Left forelimb (tissue), 1 donor: ENCODE data around the gene FTSJ1.
"Not testable (repeated sequence)": the region's sequence is repeated elsewhere in the genome, so short reads cannot be mapped to it uniquely, and the experiment has no call there.

ENCODE experiments used
- DNase-seq: peaks from one replicate; pipeline ENCODE4 v3.0.0-alpha.2; 2018; ENCODE audit warnings: low spot score

The FTSJ1 gene

DNA sequence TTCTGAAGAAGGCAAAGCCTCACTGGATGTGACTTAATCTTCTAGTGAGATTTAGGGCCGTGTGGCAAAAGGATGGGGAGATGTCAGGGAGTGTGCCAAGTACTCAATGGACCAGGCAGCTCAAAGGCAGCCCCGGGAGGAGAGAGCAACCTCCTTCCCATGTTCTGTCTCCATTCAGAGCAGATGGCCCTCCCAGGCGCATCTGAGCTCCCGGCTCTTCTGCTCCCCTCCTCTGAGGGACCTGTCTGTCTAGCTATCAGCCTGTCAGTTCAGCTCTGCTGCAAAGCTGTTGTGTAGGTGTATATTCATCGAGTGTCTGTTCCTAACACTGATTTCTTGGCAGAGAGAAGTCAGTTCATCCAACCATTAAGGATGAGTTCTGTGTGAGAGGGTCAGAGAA lies 21.9 kb downstream of the FTSJ1 start:
- DNase-seq: no peak

DNA sequence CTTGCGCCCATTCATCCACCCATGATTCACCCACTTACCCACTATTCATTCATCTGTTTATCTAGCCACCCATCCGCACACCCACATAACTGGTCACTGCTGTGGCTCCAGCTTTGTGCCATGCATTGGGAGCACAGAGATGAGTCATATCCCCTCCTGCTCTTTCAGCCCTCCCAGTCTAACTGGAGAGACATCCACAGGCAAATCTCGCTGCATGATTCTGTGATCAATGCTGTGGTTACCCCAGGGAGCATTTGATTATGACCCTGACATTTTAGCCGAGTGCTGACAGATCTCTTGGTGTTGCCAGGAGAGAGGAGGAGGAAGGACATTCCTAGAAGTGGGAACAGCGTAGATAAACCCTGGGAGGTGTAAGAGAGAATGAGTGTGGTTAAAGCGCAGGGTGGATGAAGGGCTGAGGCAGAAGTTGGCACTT lies 22.4 kb downstream of the FTSJ1 start:
- DNase-seq: no peak

DNA sequence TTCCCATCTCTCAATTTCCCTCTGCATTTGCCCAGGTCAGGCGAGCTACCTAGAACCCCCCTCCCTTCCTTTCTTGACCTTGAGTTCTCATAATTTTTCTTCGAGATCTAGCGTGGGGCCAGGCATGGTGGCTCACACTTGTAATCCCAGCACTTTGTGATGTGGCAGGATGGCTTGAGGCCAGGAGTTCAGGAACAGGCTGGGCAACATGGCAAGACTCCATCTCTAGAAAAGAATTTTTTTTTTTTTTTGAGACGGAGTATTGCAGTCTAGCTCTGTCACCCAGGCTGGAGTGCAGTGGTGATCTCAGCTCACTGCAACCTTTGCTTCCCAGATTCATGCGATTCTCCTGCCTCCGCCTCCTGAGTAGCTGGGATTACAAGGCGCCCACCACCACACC lies 28.3 kb downstream of the FTSJ1 start:
- DNase-seq: no peak

DNA sequence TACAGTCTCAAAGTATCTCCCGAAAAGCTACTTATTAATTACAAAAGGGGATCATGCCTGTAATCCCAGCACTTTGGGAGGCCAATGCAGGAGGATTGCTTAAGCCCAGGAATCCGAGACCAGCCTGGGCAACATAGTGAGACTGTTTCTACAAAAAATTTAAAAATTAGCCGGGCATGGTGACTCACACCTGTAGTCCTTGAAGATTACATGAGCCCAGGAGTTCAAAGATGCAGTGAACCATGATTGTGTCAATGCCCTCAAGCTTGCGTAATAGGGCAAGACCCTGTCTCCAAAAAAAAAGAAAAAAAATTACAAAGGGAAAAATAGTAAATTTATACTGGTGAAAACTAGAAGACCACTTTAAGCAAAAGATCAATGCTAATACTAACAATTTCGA lies 29.5 kb downstream of the FTSJ1 start:
- DNase-seq: no peak

DNA sequence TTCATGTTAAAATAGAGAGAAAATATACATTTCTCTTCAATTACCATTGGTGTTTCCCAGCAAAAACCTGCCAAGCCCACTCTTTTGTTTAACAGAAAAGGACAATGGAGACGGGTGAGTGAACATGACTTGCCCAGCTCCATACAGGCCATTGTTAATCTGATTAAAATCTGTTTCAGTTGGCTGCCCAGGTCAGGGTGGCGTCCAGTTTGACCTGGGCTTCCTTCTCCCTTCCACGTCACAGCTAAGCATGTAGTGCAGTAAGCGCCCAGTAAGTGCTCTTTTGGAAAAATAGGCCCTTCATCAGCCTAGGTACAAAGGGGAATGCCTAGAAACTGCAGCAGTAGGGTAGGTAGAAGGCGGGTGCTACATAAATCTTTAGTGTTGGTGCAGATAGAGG lies 31.2 kb downstream of the FTSJ1 start:
- no peak for DNase-seq

DNA sequence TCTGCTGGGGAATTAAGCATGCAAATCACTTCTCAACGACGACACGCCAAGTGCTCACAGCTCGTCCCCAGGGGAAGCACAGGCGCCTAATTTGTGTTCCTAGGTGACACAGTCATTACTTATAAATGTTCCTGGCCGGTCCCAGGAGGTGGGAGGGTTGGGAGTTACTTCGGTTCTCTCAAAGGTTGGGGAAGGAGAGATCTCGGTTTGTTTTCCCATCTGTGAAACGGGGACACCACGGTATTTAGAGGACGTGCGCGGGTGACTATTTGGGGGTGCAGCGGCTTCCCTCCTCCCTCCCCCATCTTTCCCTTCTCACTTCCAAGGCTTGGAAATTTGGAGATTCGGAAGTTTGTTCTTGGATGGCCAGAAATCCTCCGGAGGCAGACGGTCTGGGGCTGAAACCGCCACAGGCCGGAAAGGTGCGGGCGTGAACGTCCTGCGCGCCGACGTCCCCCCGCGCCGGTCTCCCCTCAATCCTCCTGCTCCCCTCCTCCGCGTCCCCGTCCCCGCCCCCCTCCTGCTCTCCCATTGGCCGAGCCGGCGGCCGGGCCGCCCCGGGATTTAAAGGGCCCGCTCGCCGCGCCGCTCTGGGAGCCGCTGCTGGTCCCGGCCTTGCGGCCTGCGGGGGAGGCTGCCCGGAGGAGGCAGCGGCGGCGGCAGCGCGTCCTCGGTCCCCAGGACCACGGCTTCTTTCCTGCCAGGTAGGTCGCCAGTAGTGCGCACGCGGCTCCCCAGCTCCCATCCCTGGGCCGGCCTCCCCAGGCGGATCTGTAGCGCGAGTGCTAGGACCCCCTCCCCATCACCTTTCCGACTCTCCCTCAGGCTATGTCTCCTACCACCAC lies 32.6 kb downstream of the FTSJ1 start, which contains the start of gene PORCN:
Gene PORCN (plus strand): TSS at position 593 of the 845 bp plus-strand sequence. CDS start 829 bp downstream, outside the sequence.
- DNase-seq: peak; percentile 80

DNA sequence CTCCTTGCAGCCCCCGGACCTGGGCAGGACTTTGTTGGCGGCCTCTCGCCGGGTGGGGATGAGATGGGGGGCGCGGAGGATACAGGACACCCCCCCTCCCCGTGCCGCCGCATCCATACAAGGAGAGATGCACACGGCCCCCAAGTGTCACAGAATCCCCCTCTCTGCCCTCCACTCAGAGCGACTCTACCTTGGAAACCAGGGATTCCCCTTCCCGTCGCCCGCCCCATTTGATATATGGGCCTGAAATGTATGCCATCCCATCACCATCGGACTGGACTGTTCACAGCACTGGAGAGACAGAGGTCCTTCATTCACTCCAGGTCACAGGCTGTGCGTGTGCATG lies 33.2 kb downstream of the FTSJ1 start:
- DNase-seq: no peak

DNA sequence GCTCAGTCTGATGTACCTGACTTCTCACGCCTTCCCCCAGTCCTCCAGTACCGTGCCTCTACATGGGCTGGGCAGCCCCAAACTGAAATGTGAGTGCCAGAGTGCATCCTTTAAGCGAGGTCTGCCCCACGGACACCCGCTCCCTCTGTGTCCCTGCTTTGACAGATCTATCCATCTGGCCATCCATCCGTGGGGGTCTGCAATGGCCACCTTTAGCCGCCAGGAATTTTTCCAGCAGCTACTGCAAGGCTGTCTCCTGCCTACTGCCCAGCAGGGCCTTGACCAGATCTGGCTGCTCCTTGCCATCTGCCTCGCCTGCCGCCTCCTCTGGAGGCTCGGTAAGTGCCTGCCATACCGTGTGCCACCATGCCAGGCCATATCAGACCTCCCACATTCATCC lies 33.6 kb downstream of the FTSJ1 start:
- no peak for DNase-seq

DNA sequence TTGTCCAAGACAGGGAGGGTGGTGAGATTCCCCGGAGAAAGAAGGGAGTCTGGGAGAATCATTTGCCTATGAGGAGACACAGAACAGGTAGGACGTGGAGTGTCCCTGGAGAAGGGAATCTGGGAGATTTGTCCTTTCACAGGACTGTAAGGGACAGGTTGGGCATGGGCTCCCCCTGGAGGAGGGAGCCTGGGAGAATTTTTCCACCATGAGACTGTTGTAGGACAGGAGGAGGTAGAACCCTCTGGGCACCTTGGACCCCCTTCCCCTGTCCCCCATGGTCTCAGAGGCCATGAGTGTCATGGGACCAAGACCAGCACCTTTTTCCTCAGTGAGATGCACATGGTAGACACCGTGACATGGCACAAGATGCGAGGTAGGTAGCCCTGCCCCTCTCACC lies 35.6 kb downstream of the FTSJ1 start:
- no peak for DNase-seq

DNA sequence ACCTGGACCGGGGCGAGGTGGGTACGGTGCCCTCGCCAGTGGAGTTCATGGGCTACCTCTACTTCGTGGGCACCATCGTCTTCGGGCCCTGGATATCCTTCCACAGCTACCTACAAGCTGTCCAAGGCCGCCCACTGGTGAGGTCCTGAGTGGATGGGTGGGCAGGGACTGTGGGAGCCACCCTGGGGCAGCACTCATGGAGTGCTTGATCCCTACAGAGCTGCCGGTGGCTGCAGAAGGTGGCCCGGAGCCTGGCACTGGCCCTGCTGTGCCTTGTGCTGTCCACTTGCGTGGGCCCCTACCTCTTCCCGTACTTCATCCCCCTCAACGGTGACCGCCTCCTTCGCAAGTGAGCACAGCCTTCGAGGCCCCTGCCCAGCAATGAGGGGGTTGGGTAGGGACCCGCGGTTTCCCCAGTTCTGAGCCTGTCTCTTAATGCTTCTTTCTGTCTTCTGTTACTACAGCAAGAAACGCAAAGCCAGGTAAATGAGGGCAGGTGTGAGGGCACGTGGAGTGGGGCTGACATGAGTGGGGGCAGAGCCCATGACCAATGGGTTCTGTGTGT lies 36.5 kb downstream of the FTSJ1 start:
- DNase-seq: no peak

DNA sequence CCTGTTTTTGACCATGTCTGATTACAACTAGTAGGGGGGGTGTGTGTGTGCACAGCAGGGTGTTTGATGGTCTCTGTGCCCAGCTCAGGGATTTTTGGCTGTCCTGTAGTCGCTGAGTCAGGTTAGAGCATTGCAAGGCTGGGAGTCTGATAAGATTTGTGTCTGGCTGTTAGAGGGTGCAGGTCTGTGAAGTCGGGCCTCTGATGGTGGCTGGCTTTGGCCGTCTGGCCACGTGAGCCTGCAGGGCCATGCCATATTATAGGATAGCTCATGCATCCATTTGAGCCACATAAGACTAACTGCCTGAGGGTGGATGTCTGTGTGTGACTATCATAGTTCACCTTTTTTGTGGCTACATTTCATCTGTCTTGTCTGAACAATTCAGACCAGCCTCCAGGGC lies 37.7 kb downstream of the FTSJ1 start:
- DNase-seq: no peak

DNA sequence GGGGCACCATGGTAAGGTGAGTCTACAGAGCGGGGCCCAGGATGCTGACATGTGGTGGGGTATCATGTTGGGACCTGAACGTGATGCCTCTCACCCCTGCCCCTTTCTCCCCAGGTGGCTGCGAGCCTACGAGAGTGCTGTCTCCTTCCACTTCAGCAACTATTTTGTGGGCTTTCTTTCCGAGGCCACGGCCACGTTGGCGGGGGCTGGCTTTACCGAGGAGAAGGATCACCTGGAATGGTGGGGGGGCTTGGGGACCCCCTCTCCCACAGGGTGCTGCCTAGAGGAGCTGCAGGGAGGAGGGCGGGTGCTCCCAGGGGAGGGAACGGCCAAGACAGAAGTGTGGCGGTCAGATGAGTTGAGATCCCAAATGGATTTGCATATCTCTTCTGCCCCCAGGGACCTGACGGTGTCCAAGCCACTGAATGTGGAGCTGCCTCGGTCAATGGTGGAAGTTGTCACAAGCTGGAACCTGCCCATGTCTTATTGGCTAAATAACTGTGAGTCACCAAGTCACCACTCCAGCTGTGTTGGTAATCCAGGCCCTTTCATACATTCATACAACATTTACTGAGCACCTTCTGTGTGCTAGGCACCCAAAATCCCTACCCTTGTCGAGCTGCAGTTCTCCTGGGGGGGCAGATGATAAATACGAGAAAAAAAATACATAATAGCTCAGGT lies 38.3 kb downstream of the FTSJ1 start:
- DNase-seq: no peak

DNA sequence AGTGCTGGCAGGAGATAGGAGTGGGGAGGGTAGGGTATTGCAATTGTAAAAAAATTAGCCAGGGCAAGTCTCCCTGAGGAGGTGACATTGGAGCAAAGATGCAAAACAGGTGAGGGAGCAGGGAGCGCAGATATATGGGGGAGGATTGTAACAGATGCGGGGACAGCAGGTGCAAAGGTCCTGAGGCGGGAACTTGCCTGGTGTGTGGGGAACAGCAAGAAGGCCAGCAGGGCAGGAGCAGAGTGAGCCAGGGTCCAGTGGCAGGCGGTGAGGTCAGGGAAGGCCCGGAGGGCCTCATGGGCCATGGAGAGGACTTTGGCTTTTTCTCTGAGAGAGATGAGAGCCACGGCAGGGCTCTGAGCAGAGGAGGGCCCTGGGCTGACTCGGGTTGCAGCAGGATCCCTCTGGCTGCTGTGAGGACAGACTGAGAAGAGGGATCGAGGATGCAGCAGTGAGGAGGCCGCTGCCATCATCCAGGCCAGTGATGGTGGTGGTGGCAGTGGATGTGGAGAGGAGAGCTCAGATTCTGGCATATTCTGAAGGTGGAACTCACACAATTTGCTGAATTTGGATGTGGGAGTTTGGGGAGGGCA lies 39.0 kb downstream of the FTSJ1 start:
- no peak for DNase-seq

DNA sequence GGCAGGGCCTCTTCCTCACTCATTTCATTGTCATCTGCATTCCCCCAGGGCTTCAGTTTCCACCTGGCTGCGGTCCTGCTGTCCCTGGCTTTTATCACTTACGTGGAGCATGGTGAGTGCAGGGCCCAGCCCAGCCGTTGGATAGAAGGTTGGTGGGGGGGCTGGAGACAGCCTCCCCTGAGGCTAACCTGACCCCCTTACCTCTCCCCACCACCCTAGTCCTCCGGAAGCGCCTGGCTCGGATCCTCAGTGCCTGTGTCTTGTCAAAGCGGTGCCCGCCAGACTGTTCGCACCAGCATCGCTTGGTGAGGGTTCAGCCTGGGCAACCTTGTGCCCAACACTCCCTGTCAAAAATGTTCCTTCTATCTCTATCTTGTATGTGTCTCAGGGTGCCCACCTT lies 39.8 kb downstream of the FTSJ1 start:
- no peak for DNase-seq

DNA sequence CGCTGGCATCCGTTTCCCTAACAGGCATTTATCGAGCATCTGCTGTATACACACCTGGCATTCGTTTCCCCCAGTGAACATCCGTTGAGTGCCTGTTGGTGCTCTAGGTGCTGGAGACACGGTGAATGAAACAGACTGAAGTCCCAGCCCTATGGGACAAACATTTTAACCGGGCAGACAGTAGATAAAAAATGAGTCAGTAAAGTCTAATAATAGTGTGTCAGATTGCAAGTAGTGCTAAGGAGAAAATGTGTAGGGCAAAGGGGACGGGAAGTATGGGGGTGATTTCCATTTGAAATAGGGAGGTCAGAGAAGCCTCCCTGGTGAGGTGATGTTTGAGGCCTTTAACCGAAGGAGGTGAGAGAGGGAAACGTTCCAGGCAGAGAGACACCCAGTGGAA lies 40.3 kb downstream of the FTSJ1 start:
- no peak for DNase-seq

DNA sequence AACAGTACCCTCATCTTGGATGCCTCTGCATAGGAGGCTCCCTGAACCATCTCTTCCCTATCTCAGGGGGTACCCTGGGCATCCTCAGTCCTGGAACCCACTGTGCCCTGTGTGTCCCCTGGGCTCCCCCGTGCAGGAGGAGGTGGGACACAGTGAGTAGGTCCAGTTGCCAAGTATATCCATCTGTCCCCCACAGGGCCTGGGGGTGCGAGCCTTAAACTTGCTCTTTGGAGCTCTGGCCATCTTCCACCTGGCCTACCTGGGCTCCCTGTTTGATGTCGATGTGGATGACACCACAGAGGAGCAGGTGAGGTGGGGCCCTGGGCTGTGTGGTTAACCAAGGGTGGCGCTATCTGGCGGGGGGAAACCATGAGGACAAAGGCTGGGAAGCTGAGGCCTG lies 41.0 kb downstream of the FTSJ1 start:
- no peak for DNase-seq

DNA sequence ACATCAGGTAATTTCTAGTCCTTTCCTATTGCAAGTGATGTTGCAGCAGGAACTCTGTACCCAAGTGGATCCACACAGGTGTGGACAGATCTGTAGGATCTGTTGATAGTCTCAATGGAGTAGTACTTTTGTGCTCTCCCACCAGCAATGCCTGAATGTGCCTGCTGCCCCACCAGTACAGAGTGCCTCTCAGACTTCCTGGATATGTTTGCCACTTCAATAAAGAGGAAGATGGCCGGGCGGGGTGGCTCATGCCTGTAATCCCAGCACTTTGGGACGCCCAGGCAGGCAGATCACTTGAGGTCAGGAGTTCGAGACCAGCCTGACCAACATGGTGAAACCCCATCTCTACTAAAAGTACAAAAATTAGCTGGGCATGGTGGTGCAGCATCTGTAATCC lies 43.5 kb downstream of the FTSJ1 start:
- DNase-seq: not testable (repeated sequence)

DNA sequence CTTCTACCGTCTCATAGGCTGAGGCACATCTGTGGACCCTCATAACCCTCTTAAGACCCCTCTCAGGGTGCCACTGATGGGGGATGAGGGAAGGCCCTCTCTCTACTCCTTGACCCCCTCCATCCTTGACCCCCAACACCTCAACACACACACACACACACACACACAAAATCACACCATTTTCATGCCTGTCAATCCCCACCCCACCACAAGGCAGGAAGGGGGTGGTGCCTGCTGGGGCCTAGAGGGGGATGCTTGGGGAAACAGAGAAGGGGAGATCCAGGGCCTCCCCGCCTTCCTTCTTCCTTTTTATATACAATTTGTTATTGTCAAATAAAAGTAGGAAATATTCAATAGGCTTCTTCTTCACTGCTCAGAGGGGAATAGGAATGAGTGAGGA lies 44.5 kb downstream of the FTSJ1 start:
- no peak for DNase-seq

DNA sequence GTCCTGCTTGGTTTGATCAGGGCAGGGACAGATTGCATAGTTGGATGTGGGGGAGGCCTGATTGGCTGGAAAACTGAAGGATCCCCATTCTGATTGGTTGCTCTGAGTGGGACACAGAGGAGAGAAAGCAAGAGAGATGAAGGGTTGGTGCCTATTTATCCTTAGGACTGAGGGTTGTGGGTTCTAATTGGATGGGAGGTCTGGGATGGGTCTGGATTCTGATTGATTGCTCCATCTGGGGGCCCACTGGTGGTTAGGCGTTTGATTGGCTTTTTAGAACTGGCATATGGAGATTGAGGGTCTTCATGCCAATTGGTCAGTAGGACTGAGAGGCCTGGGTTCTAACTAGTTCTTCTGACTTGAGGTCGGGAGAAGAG lies 45.0 kb downstream of the FTSJ1 start:
- DNase-seq: no peak

DNA sequence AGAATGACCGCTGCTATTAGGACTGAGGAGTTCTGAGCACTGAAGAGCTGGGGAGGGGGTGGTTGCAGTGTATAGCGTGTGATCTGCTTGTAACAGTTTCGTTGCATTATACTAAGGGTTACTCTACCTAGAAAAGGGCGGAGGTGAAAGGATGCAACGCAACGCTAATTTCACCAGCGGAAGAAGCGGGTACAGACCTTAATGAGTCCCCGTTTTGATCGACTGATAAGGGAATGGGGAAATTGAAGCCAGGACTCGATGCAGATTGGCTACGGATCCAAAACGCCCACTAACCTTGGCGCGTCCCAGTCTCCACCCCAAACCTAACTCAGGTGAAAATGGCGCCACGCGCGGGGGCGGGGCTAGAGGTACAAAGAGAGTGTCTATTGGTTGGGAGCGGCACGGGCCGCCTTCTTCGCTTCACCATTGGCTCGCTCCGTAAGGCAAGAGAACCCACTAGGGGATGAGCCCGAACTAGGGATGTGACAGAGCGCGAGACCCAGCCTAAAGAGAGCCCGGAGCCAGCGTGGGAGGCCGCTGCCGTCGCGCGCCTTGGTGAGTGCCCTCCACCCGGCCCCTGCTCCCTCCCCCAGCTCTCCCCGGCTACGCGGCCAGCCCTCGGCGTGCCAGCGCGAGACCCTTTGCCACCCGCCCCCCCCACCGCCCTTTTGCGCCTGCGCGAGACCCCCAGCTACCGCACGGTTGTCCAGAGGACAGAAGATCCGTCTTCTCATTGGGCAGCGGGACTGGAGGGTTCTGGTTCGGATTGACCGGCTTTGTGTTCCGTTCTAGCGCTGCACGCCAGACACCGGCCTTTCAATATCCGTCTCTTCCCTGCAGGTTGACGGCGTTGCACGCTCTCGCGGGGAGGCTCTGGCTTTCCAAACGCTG lies 45.6 kb downstream of the FTSJ1 start, which contains the start of gene EBP:
Gene EBP (plus strand): TSS at position 456 of the 891 bp plus-strand sequence. CDS start 1,964 bp downstream, outside the sequence.
- DNase-seq: peak; percentile 84

DNA sequence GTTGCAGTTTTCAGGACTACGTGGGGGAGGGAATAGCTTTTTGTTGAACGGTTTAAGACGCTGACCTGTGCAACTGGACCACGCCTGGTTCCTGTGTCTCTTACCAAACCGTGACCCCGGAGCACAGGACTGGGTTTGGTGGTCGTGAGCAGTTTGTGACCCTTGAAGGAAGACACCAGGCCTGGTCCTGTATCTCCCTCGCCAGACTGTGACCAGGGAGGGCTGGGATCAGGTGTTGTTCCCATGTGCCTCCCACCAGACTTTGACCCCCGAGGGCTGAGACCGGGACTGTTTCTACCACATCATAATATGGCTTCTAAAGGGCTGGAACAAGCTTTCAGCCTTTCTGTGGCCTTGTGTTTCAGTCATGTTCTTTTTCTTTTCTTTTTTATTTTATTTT lies 46.3 kb downstream of the FTSJ1 start:
- DNase-seq: no peak

DNA sequence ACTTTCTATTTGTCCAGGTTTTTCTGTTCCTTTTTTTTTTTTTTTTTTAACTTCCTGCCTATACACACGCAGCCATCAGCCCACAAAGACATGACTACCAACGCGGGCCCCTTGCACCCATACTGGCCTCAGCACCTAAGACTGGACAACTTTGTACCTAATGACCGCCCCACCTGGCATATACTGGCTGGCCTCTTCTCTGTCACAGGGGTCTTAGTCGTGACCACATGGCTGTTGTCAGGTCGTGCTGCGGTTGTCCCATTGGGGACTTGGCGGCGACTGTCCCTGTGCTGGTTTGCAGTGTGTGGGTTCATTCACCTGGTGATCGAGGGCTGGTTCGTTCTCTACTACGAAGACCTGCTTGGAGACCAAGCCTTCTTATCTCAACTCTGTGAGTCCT lies 47.7 kb downstream of the FTSJ1 start:
- no peak for DNase-seq
